HFFc6 (cell line): ENCODE measurements around the gene PIK3CA. TPM values are rescaled to one million over a fixed set of nuclear protein-coding genes. Genes with fewer than 3 reads are reported as not detected.
"Not testable (repeated sequence)": the region's sequence is repeated elsewhere in the genome, so short reads cannot be mapped to it uniquely, and the experiment has no call there.

Source experiments
- DNase-seq: peaks from one replicate; pipeline ENCODE4 v3.0.0-alpha.2; 2018
- H3K27ac Mint-ChIP-seq: 2 replicates; pipeline ENCODE4 v1.8.0; 2020; ENCODE audit warnings: mild to moderate bottlenecking, mixed read lengths
- H3K27me3 Mint-ChIP-seq: 2 replicates; pipeline ENCODE4 v1.8.0; 2021; ENCODE audit warnings: mild to moderate bottlenecking, moderate library complexity, mixed read lengths; ENCODE audit not compliant: insufficient read depth
- H3K36me3 Mint-ChIP-seq: 2 replicates; pipeline ENCODE4 v1.8.0; 2021; ENCODE audit warnings: low read depth, mixed read lengths
- H3K4me1 Mint-ChIP-seq: 2 replicates; pipeline ENCODE4 v1.8.0; 2020; ENCODE audit warnings: low read depth, mixed read lengths
- H3K4me3 Mint-ChIP-seq: 2 replicates; pipeline ENCODE4 v1.8.0; 2020; ENCODE audit warnings: mild to moderate bottlenecking, moderate library complexity, mixed read lengths
- H3K9me3 Mint-ChIP-seq: 2 replicates; pipeline ENCODE4 v1.8.0; 2020; ENCODE audit warnings: mild to moderate bottlenecking, mixed read lengths
- total RNA-seq, 6 experiments: library from RNA; stranded (reverse); fragmentation: NEBNext Ultra II Directional; extraction: Animal tissue kit (Norgen Biotek cat#: 25700); gene quantifications; 2 replicates in 1 of 6; 3 replicates in 5 of 6; pipeline ENCODE4 v1.2.3, GENCODE V29; 2021
- TF ChIP-seq, protein P1 (sequence below): fragments of 200-600 bp; sonication (generic); IDR thresholded peaks from 2 replicates; pipeline ENCODE4 v1.5.0; 2021; ENCODE audit warnings: antibody characterized with exemption, mild to moderate bottlenecking

PIK3CA gene
- total RNA-seq, 6 experiments from 2014 or later: 16.1 to 21.2 (median 19.7) TPM

- TF ChIP-seq, protein P1, sequence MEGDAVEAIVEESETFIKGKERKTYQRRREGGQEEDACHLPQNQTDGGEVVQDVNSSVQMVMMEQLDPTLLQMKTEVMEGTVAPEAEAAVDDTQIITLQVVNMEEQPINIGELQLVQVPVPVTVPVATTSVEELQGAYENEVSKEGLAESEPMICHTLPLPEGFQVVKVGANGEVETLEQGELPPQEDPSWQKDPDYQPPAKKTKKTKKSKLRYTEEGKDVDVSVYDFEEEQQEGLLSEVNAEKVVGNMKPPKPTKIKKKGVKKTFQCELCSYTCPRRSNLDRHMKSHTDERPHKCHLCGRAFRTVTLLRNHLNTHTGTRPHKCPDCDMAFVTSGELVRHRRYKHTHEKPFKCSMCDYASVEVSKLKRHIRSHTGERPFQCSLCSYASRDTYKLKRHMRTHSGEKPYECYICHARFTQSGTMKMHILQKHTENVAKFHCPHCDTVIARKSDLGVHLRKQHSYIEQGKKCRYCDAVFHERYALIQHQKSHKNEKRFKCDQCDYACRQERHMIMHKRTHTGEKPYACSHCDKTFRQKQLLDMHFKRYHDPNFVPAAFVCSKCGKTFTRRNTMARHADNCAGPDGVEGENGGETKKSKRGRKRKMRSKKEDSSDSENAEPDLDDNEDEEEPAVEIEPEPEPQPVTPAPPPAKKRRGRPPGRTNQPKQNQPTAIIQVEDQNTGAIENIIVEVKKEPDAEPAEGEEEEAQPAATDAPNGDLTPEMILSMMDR: no peak
- Mint-ChIP-seq H3K27me3 (peaks cover 6% of the 10 kb centered on the region), H3K4me3 (no peak overlapping the region), H3K4me1 (peaks cover 1% of the 10 kb centered on the region; the same call in 1 of the 2 replicates), H3K27ac (no peak overlapping the region), H3K36me3 (no peaks in the 10 kb centered on the region), H3K9me3 (no peaks in the 10 kb centered on the region)
- DNase-seq: no peak
Measured at GRCh38 chr3:179266701-179267211, 118.6 kb downstream of the PIK3CA start.

GRCh38 chr3:179268400-179269051, 120.4 kb downstream of the PIK3CA start:
- TF ChIP-seq, protein P1: no peak
- H3K4me3 Mint-ChIP-seq: no peak overlapping the region
- H3K36me3 Mint-ChIP-seq: no peaks in the 10 kb centered on the region
- peaks cover 6% of the 10 kb centered on the region for H3K27me3 Mint-ChIP-seq
- no peak overlapping the region for H3K27ac Mint-ChIP-seq
- DNase-seq: no peak
- no peaks in the 10 kb centered on the region for H3K9me3 Mint-ChIP-seq
- H3K4me1 Mint-ChIP-seq: no peaks in the 10 kb centered on the region

GRCh38 chr3:179269152-179269707, 121.1 kb downstream of the PIK3CA start:
- Mint-ChIP-seq H3K27me3 (peaks cover 6% of the 10 kb centered on the region), H3K36me3 (no peaks in the 10 kb centered on the region), H3K4me3 (no peak overlapping the region), H3K4me1 (no peaks in the 10 kb centered on the region), H3K27ac (no peak overlapping the region), H3K9me3 (no peaks in the 10 kb centered on the region)
- TF ChIP-seq, protein P1: no peak
- DNase-seq: no peak

- no peak overlapping the region for H3K27ac Mint-ChIP-seq
- H3K27me3 Mint-ChIP-seq: no peaks in the 10 kb centered on the region; the same call in none of the 2 replicates
- DNase-seq: no peak
- no peaks in the 10 kb centered on the region for H3K36me3 Mint-ChIP-seq
- H3K4me3 Mint-ChIP-seq: no peak overlapping the region
- TF ChIP-seq, protein P1: peak; percentile 72
- no peaks in the 10 kb centered on the region for H3K9me3 Mint-ChIP-seq
- H3K4me1 Mint-ChIP-seq: no peaks in the 10 kb centered on the region
Measured at GRCh38 chr3:179272385-179272784, 124.2 kb downstream of the PIK3CA start.

GRCh38 chr3:179274434-179274833, 126.3 kb downstream of the PIK3CA start:
- H3K4me3 Mint-ChIP-seq, H3K36me3 Mint-ChIP-seq, H3K27me3 Mint-ChIP-seq, DNase-seq, H3K4me1 Mint-ChIP-seq, H3K9me3 Mint-ChIP-seq, H3K27ac Mint-ChIP-seq: not testable (repeated sequence)

- H3K9me3 Mint-ChIP-seq: no peaks in the 10 kb centered on the region
- no peak overlapping the region; the same call in 1 of the 2 replicates for H3K4me3 Mint-ChIP-seq
- H3K27me3 Mint-ChIP-seq: peaks cover 6% of the 10 kb centered on the region
- no peak overlapping the region for H3K27ac Mint-ChIP-seq
- no peaks in the 10 kb centered on the region for H3K36me3 Mint-ChIP-seq
- H3K4me1 Mint-ChIP-seq: no peaks in the 10 kb centered on the region
- TF ChIP-seq, protein P1: no peak
- no peak for DNase-seq
Measured at GRCh38 chr3:179276001-179276400, 127.8 kb downstream of the PIK3CA start.
